ENCODE results near the gene C1orf116. TPM values are rescaled to one million over a fixed set of nuclear protein-coding genes. Genes with fewer than 3 reads are reported as not detected.

Gene C1orf116
- total RNA-seq, 1 donor from 2014 or later: 31.9 TPM

DNA sequence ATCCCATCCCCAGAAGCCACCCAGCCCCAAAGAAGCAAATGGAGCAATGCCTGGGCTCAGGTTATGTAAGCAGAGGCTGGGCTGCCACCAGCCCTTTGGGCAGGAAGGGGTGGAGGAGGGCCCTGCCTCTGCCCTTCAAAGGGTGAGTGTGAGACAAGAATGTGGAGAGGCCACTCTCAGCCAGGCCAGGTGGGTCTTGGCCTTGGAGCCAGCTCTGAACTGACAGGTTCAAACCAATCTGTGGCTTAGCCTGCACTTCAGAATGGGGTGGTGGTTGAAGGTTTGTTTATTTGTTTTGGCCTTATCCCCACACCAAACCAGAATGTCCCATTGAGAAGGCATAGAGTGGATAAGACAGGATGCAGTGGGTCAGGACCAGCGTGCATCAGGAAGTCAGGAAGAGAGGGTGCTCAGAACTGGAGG, 29.8 kb downstream of the C1orf116 start:
- peaks cover 13% of the 10 kb centered on the region for H3K4me1 Mint-ChIP-seq (ENCODE audit: low read depth)
- H3K4me3 Mint-ChIP-seq (ENCODE audit: low read depth): no peak overlapping the region
- no peak overlapping the region for H3K27ac Mint-ChIP-seq
- TF ChIP-seq, protein P1, sequence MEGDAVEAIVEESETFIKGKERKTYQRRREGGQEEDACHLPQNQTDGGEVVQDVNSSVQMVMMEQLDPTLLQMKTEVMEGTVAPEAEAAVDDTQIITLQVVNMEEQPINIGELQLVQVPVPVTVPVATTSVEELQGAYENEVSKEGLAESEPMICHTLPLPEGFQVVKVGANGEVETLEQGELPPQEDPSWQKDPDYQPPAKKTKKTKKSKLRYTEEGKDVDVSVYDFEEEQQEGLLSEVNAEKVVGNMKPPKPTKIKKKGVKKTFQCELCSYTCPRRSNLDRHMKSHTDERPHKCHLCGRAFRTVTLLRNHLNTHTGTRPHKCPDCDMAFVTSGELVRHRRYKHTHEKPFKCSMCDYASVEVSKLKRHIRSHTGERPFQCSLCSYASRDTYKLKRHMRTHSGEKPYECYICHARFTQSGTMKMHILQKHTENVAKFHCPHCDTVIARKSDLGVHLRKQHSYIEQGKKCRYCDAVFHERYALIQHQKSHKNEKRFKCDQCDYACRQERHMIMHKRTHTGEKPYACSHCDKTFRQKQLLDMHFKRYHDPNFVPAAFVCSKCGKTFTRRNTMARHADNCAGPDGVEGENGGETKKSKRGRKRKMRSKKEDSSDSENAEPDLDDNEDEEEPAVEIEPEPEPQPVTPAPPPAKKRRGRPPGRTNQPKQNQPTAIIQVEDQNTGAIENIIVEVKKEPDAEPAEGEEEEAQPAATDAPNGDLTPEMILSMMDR (IDR thresholded peaks at IDR 0.05; ENCODE audit: unreplicated experiment): no peak
- no peak for DNase-seq (ENCODE audit: low spot score, unreplicated experiment)
- H3K27me3 Mint-ChIP-seq: peaks cover 62% of the 10 kb centered on the region
- peaks cover 3% of the 10 kb centered on the region for H3K9me3 Mint-ChIP-seq (ENCODE audit: low read depth)
- no peaks in the 10 kb centered on the region for H3K36me3 Mint-ChIP-seq (ENCODE audit: insufficient read depth)

DNA sequence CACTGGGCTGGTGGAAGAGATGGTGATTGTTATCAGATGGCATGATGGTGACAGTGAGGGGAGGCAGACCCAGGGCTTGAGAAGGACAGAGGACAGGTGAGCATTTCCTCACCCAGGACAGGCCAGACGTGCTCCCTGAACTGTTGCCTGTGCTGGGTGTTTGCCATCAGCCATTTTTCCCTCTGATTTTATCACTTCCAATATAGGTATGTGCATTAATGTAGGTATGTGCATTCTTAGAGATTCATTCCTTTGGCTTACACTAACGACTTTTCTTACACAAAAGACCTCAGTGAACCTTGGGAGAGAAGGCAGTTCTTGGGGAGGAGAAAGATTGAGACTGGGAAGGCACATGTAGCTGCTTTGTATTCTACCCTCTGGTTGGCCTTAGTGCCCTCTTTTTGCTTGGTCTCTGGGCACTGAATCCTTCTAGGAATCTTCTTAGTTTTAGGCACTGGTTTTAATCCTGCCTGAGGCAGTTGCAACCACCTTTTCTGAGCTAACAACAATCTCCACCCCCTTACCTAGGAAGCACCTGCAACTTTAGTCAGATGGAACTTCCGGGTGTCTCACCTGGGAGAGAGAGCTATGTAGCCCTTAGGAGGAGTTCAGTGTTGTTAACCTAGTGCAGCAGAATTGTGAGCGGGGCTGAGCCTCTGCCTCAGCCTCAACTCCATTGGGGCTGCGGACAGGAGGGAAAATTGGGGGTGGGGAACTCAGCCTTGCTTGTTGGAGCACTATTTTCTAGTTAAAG, 30.9 kb downstream of the C1orf116 start:
- H3K9me3 Mint-ChIP-seq (ENCODE audit: low read depth): no peaks in the 10 kb centered on the region
- H3K27me3 Mint-ChIP-seq: peaks cover 55% of the 10 kb centered on the region
- TF ChIP-seq, protein P1 (IDR thresholded peaks at IDR 0.05; ENCODE audit: unreplicated experiment): no peak
- H3K27ac Mint-ChIP-seq: no peak overlapping the region
- H3K4me3 Mint-ChIP-seq (ENCODE audit: low read depth): no peak overlapping the region
- no peaks in the 10 kb centered on the region for H3K36me3 Mint-ChIP-seq (ENCODE audit: insufficient read depth)
- peaks cover 6% of the 10 kb centered on the region for H3K4me1 Mint-ChIP-seq (ENCODE audit: low read depth)
- no peak for DNase-seq (ENCODE audit: low spot score, unreplicated experiment)

DNA sequence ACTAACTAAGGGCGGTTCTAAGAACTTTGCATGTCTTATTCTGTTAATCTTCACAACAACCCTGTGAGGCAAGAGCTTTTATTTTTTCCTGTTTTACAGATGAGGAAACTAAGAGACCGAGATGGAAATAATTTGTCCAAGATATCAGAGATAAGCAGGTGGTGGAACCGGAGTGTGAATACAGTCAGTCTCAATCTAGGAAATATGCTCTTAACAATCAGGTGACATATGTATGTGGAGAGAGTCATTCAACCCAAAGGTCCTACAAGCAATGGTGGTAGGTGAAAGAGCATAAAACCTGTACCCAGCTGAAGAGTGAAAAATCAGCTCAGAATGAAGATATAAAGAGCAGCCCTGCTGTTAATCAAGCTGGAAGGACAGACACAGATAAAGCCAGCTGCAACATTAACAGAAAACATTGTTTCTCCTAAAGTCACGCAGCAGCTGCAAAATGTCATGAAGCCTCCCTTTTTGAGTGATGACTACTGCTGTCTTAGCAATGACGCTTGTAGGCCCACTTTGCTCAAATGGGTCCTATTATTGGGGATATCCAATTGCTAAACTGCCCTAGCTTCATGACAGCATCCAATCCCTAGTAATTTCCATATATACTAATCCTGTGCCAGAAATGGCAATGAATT, 31.8 kb downstream of the C1orf116 start:
- H3K27ac Mint-ChIP-seq: no peak overlapping the region

DNA sequence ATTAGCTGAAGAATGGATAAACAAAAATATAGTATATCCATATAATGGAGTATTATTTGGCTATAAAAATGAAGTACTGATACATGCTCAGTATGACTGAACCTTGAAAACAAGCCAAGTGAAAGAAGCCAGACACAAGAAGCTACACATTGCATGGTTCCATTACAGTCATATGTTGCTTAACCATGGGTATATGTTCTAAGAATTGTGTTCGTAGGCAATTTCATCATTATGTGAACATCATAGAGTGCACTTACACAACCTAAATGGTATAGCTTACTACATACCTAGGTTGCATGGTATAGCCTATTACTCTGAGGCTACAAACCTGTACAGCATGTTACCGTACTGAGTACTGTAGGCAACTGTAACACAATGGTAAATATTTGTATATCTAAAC, 33.7 kb downstream of the C1orf116 start:
- Mint-ChIP-seq H3K9me3 (ENCODE audit: low read depth) (no peaks in the 10 kb centered on the region), H3K27me3 (peaks cover 39% of the 10 kb centered on the region), H3K27ac (no peak overlapping the region), H3K36me3 (ENCODE audit: insufficient read depth) (no peaks in the 10 kb centered on the region), H3K4me1 (ENCODE audit: low read depth) (peaks cover 3% of the 10 kb centered on the region), H3K4me3 (ENCODE audit: low read depth) (no peak overlapping the region)
- DNase-seq (ENCODE audit: low spot score, unreplicated experiment): no peak
- TF ChIP-seq, protein P1 (IDR thresholded peaks at IDR 0.05; ENCODE audit: unreplicated experiment): no peak

More for the DNA sequence above, 31.8 kb downstream of the C1orf116 start:
- Mint-ChIP-seq H3K27me3 (peaks cover 47% of the 10 kb centered on the region), H3K9me3 (ENCODE audit: low read depth) (no peaks in the 10 kb centered on the region), H3K4me1 (ENCODE audit: low read depth) (peaks cover 6% of the 10 kb centered on the region), H3K36me3 (ENCODE audit: insufficient read depth) (no peaks in the 10 kb centered on the region), H3K4me3 (ENCODE audit: low read depth) (no peak overlapping the region)
- TF ChIP-seq, protein P1 (IDR thresholded peaks at IDR 0.05; ENCODE audit: unreplicated experiment): no peak
- no peak for DNase-seq (ENCODE audit: low spot score, unreplicated experiment)

DNA sequence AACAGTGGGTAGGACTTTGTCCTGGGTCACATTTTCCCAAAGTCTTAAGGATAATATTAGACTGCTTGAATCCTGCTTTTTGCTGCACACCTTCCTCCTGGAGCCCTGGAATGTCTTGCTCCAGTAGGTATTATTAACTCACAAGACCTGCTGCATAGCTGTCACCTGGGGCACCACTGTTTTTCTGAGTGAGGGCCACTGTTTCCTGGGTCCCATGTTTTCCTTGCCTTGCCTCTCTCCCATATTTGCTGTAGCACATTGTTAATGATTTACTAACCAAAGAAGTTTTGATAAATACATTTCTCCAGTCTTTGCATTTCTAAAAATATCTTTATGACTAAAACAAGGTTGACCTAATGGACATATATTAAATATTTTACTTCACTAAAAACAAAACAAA, 39.8 kb downstream of the C1orf116 start:
- Mint-ChIP-seq H3K9me3 (ENCODE audit: low read depth) (no peaks in the 10 kb centered on the region), H3K27me3 (peaks cover 15% of the 10 kb centered on the region), H3K36me3 (ENCODE audit: insufficient read depth) (no peaks in the 10 kb centered on the region), H3K27ac (peak overlapping the region; percentile 62), H3K4me1 (ENCODE audit: low read depth) (peaks cover 9% of the 10 kb centered on the region), H3K4me3 (ENCODE audit: low read depth) (no peak overlapping the region)
- no peak for DNase-seq (ENCODE audit: low spot score, unreplicated experiment)
- TF ChIP-seq, protein P1 (IDR thresholded peaks at IDR 0.05; ENCODE audit: unreplicated experiment): no peak

All from progenitor cell of endocrine pancreas (in vitro differentiated cells).